Aorta (tissue), 5 donors: ENCODE measurements around the gene ARMC12. TPM values are rescaled to one million over a fixed set of nuclear protein-coding genes. Genes with fewer than 3 reads are reported as not detected.

Experiments used
- ATAC-seq: fragments of 200-7000 bp; cut with Tn5 transposase; one replicate; pipeline ENCODE4 v1.9.1; 2022; ENCODE audit warnings: moderate library complexity; ENCODE audit not compliant: low FRiP score
- DNase-seq, 2 donors: peaks; one replicate each; pipeline ENCODE4 v3.0.0-alpha.2; 2020
- H3K27ac ChIP-seq, 2 donors: one replicate each; pipeline ENCODE4 v1.5.1; 2013; ENCODE audit warnings: low read length in 2 of 2, mild to moderate bottlenecking in 2 of 2, moderate library complexity in 2 of 2, control low read depth in 1 of 2, inconsistent platforms in 1 of 2, low read depth in 1 of 2
- H3K27me3 ChIP-seq, 2 donors: one replicate each; pipeline ENCODE4 v1.6.1; 2013; ENCODE audit warnings: control low read depth in 1 of 2, low read length in 1 of 2, mild to moderate bottlenecking in 1 of 2, moderate library complexity in 1 of 2; ENCODE audit not compliant: insufficient read depth in 2 of 2, control insufficient read depth in 1 of 2
- H3K36me3 ChIP-seq, 2 donors: one replicate each; pipeline ENCODE4 v1.6.1; 2013; ENCODE audit warnings: control low read depth in 1 of 2, low read length in 1 of 2, mild to moderate bottlenecking in 1 of 2; ENCODE audit not compliant: insufficient read depth in 2 of 2, control insufficient read depth in 1 of 2
- H3K4me1 ChIP-seq, 2 donors: one replicate each; pipeline ENCODE4 v1.6.1; 2013; ENCODE audit warnings: low read length in 2 of 2, control low read depth in 1 of 2, mild to moderate bottlenecking in 1 of 2, moderate library complexity in 1 of 2; ENCODE audit not compliant: insufficient read depth in 2 of 2, control insufficient read depth in 1 of 2
- H3K4me3 ChIP-seq, 2 donors: one replicate each; pipeline ENCODE4 v1.5.1; 2013; ENCODE audit warnings: low read length in 2 of 2, control low read depth in 1 of 2, mild to moderate bottlenecking in 1 of 2
- H3K9me3 ChIP-seq: one replicate; pipeline ENCODE4 v1.6.1; 2013; ENCODE audit warnings: mild to moderate bottlenecking, low read length; ENCODE audit not compliant: control insufficient read depth
- WGBS, 2 donors: extraction: QIAGEN DNeasy Blood & Tissue Kit; methylation state at CpG; one replicate each; pipeline ENCODE4 v1.1.7; 2013; 5-methylcytosine and 5-hydroxymethylcytosine counted together
- intact Hi-C, 2 donors: fragments of 100-400 bp; cut with DNase I; formaldehyde crosslinking; loops; one replicate each; pipeline versions ENCODE4 v1.14.2 to v1.15.0; 2022
- polyA plus RNA-seq, 2 donors: library from polyadenylated mRNA; stranded (reverse); fragments of 200-250 nt; gene quantifications; one replicate each; pipeline ENCODE4 v1.2.3, GENCODE V29; 2013
- total RNA-seq, 2 donors: library from RNA; stranded (reverse); fragmentation: NEBNext Ultra II Directional; extraction: Animal tissue kit (Norgen Biotek cat#: 25700); gene quantifications; one replicate each; pipeline ENCODE4 v1.2.1, GENCODE V29; 2021
- donor health status: healthy with polysubstance abuse.
- donor health status: Bipolar disorder and iron deficiency.
- donor health status: DM: no; HTN: no; CAD: no.
- donor health status: DM: no; HTN: no; CAD: no.
- donor health status: DM: yes; HTN: yes; CAD: no.

Gene ARMC12
- total and polyA plus RNA-seq, 4 donors = 0.25 to 6.4 (median 0.98) TPM

DNA sequence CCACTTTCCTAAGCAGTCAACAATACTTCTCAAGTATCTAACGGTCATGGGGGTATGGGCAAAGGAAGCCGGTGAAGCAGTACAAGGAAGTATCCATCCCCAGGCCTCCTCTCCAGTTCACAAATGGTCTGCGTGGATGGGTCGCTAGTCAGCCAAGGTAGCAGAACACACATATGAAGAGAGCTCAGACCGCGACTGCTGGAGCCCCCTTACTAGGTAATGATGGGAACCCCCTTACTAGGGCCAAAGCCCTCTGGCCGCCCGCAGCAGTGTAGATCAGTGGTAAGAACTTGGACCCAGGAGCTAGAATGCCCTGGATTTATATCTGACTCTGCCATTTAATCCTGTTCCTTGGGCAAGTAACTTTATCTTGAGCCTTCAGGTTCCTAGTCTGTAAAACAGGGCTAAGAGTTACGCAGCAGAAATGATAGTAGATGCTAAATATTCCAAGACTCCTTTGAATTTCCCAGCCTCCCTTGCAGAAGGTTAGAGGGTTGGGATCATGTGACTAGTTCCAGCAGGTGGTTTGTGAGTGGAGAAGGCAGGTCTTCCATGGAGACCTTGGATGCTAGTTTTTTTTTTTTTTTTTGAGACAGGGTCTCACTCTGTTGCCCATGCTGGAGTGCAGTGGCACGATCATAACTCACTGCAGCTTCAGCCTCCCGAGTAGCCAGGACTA lies 37.4 kb downstream of the ARMC12 start:
- Histone ChIP-seq H3K4me1 (no peaks in the 10 kb centered on the region), H3K9me3 (no peaks in the 10 kb centered on the region), H3K36me3 (no peaks in the 10 kb centered on the region), H3K27me3 (no peaks in the 10 kb centered on the region), H3K4me3 (no peak overlapping the region), H3K27ac (no peak overlapping the region)
- DNase-seq (no peak), ATAC-seq (no peak)
- WGBS, 2 donors = 74 to 82% methylated on average over 11 of the region's 11 CpGs
- intact Hi-C loops = no loop called here

DNA sequence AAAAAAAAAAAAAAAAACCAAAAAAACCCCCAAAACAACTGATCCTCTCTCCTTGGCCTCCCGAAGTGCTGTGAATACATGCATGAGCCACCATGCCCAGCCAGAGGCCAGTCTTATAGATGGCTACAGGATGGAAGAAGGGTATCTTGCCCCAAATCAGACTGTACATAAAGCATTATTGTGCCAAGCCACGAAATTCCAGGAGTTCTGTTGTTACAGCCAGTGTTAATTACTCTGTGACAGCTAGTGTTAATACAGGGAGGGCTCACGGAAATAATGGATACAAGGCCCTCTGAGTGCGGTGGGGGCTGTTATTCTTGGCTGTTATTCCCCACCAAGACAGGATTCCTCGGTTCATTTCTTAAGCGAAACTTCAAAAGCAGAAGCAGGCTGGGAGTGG lies 38.2 kb downstream of the ARMC12 start:
- no peaks in the 10 kb centered on the region for H3K27me3 ChIP-seq
- ATAC-seq (no peak), DNase-seq (no peak)
- intact Hi-C loops = no loop called here
- no peaks in the 10 kb centered on the region for H3K9me3 ChIP-seq
- H3K36me3 ChIP-seq = no peaks in the 10 kb centered on the region
- H3K27ac ChIP-seq = no peak overlapping the region
- no peaks in the 10 kb centered on the region for H3K4me1 ChIP-seq
- WGBS, 2 donors = 30 to 47% methylated on average over 6 of the region's 6 CpGs
- no peak overlapping the region for H3K4me3 ChIP-seq

DNA sequence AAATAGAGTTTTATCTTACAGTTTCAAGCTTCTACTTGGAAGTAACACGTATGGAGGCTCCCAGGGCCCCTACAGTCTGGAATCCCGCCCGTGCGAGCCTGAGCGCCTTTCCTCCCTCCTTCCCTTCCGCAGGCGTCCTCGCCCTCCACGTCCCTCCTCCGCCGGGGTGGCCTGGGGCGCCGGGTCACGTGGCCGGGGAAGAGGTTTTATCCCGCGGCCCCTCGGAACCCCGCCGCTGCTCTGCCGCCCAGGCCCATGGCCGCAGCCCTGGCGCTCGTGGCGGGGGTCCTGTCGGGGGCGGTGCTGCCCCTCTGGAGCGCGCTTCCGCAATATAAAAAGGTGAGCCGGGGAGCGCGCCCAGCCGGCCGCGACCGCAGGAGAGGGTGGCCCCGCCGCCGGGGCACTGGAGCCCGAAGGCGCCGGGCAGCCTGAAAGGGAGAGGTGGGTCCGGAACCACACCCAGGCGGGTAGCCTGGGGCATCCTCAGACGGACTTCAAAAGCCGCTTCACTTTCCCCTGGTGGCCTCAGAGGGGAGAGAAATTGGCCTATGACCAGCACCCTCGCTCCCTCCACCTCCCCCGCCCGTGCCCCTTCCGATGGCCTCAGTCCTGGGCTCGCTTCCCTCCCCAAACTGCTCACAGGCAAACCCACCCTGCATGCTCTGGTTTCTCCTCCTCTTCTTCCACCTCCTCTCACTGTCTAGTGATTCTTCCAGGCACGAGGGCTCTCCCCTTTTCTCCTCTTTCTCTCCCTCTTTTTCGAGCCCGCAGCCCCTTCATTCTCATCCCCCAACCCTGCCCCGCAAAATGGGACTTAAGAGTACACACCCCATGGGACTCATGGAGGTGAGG lies 39.8 kb downstream of the ARMC12 start, which contains the start of gene CLPSL2:
CLPSL2 (plus strand) TSS at position 235 of the 852 bp plus-strand sequence; CDS start at position 256, 21 bp downstream.
- Histone ChIP-seq H3K4me3 (peak within 1 kb of the TSS in 1 of 2 donors; percentile 37), H3K27ac (no peak within 1 kb of the TSS), H3K27me3 (no peaks in the 10 kb centered on the region), H3K36me3 (no peaks in the 10 kb centered on the region), H3K4me1 (no peaks in the 10 kb centered on the region), H3K9me3 (no peaks in the 10 kb centered on the region)
- ATAC-seq (no peak), DNase-seq (no peak)
- 2 to 3% methylated on average over 48 to 56 of the region's 56 CpGs for WGBS, 2 donors
- intact Hi-C loops = no loop called here

DNA sequence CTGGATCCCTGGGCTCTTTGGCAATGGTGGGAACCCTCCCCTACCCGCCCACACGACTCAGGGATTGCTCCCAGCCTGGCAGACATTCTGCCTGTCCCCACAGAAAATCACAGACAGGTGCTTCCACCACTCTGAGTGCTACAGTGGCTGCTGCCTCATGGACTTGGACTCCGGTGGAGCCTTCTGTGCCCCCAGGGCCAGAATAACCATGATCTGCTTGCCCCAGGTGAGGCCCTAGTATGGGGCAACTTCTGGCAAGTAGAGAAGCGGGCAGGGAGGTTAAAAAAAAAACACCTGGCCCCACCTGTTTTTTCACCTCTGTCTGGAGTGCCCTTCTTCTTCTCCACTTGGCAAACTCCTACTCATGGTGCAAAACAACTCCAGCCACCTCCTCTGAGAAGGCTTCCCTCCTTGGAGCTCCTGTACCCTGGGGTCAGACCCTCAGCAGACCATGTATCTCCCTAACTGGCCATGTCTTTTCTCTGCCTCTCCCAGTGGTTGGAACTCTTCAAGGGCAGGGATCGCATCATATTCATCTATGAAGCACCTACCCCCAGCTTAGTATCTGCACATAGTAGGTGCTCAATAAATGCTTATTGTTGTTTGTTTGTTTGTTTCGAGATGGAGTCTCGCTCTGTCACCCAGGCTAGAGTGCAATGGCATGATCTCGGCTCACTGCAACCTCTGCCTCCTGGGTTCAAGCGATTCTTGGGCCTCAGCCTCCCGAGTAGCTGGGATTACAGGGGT lies 40.7 kb downstream of the ARMC12 start:
- no peak for DNase-seq
- intact Hi-C loops = no loop called here
- H3K9me3 ChIP-seq = no peaks in the 10 kb centered on the region
- H3K27ac ChIP-seq = no peak overlapping the region
- H3K4me3 ChIP-seq = no peak overlapping the region
- no peaks in the 10 kb centered on the region for H3K27me3 ChIP-seq
- ATAC-seq = no peak
- 74 to 85% methylated on average over 10 of the region's 10 CpGs for WGBS, 2 donors
- H3K4me1 ChIP-seq = no peaks in the 10 kb centered on the region
- no peaks in the 10 kb centered on the region for H3K36me3 ChIP-seq

DNA sequence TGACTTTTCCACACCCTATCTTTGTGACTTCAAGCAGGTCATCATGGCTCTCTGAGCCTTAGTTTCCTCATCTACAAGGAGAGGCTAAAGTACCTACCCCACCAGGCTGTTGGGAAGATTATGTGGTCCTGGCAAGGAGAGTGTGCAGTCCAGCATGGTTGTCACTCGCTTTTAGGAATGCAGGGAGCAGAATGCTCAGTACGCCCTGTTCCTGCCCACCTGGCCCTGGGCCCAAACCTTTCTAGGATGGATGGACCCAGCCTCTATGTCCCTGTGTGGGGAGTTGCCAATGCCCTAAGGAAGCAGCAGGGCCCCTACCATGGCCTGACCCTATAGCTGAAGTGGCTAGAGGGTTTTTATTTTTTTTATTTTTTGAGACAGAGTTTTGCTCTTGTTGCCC lies 41.6 kb downstream of the ARMC12 start:
- no peak overlapping the region for H3K4me3 ChIP-seq
- no peaks in the 10 kb centered on the region for H3K27me3 ChIP-seq
- WGBS, 2 donors = 64 to 67% methylated on average over 2 of the region's 2 CpGs
- H3K36me3 ChIP-seq = no peaks in the 10 kb centered on the region
- no peak overlapping the region for H3K27ac ChIP-seq
- no peak for DNase-seq
- ATAC-seq = no peak
- intact Hi-C loops = no loop called here
- no peaks in the 10 kb centered on the region for H3K4me1 ChIP-seq
- H3K9me3 ChIP-seq = no peaks in the 10 kb centered on the region

DNA sequence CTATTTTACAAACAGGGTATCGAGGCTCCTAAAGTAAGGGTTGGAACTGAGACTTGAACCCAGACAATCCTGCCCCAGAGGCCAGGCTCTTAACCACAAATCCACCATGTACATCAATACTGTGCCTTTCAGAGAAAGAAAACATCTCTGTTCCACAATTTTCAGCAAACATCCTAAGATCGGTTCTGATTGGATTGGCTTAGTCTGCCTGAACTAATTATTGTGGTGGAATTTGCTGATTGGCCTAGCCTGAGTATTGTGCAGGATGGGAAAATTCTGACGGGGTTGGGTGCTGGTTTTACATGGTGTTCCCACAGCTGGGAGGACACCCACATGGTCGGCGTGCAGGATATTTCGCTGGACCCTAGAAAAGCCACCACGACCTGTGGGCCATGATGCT lies 43.9 kb downstream of the ARMC12 start, which contains the start of gene CLPSL1:
CLPSL1 (plus strand) TSS at position 301 of the 400 bp plus-strand sequence; CDS start at position 393, 92 bp downstream.
- ATAC-seq (no peak), DNase-seq (no peak)
- no peaks in the 10 kb centered on the region for H3K27me3 ChIP-seq
- no peaks in the 10 kb centered on the region for H3K4me1 ChIP-seq
- no peak within 1 kb of the TSS for H3K27ac ChIP-seq
- H3K4me3 ChIP-seq = no peak within 1 kb of the TSS
- H3K36me3 ChIP-seq = no peaks in the 10 kb centered on the region
- intact Hi-C loops = no loop called here
- WGBS, 2 donors = 79 to 84% methylated on average over 7 of the region's 7 CpGs
- no peaks in the 10 kb centered on the region for H3K9me3 ChIP-seq

DNA sequence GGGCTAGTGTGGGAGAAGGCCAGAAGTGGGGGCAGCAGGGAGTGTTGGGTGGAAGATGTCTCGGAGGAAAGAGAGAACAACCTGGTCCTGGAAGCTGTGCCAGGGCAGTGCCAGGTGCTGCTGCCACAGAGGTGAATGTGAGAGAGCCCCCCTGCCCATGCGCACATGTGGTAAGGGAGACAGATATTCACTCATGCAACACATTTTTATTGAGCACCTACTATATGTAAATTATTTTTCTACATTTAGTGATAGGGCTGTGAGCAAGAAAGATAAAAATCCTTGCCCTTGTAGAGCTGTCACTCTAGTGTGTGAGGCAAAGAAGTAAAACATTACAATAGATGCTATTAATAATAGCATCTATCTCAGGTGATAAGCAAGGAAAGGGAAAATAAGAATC lies 44.5 kb downstream of the ARMC12 start:
- Histone ChIP-seq H3K27ac (no peak overlapping the region), H3K9me3 (no peaks in the 10 kb centered on the region), H3K4me3 (no peak overlapping the region), H3K4me1 (no peaks in the 10 kb centered on the region), H3K27me3 (no peaks in the 10 kb centered on the region), H3K36me3 (no peaks in the 10 kb centered on the region)
- intact Hi-C loops = no loop called here
- DNase-seq (no peak), ATAC-seq (no peak)
- 94 to 96% methylated on average over 2 of the region's 2 CpGs for WGBS, 2 donors

DNA sequence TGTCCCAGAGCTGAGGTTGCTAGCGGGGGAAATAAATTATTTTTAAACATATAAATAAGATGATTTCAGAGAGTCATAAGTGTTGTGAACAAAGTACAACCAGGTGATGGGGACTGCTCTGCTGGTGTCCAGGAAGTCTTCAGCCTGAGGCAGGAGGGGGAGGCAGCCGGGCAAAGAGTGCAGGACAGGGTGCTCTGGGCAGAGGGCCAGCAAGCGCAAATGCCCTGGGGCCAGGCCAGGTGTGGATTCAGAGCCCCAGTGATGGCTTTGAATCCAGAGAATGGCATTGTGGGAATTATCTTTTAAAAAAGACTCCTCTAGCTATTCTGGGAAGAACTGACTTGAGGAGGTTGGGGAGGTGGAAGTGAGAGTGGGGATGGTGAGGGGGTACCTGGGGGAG lies 45.6 kb downstream of the ARMC12 start:
- Histone ChIP-seq H3K4me1 (no peaks in the 10 kb centered on the region), H3K27ac (no peak overlapping the region), H3K4me3 (no peak overlapping the region), H3K36me3 (no peaks in the 10 kb centered on the region), H3K27me3 (no peaks in the 10 kb centered on the region), H3K9me3 (no peaks in the 10 kb centered on the region)
- ATAC-seq (no peak), DNase-seq (no peak)
- WGBS, 2 donors = 57 to 58% methylated on average over 3 of the region's 3 CpGs
- intact Hi-C loops = no loop called here
